Sigmoid colon (tissue), 7 donors: Measurements from ENCODE around the gene POLG2. TPM values are rescaled to one million over a fixed set of nuclear protein-coding genes. Genes with fewer than 3 reads are reported as not detected.

Experiments used
- DNase-seq: peaks from one replicate; pipeline ENCODE4 v3.0.0-alpha.2; 2019
- H3K27ac ChIP-seq, 4 donors: fragments of 200-600 bp; sonication (generic); one replicate each; pipeline ENCODE4 v1.5.1; 2016 to 2019; ENCODE audit warnings: mild to moderate bottlenecking in 1 of 4
- H3K27me3 ChIP-seq, 3 donors: fragments of 200-600 bp; sonication (generic); one replicate each; pipeline ENCODE4 v1.5.1; 2019; ENCODE audit warnings: mild to moderate bottlenecking in 1 of 3
- H3K36me3 ChIP-seq, 4 donors: fragments of 200-600 bp; sonication (generic); one replicate each; pipeline ENCODE4 v1.5.1; 2016 to 2019
- H3K4me1 ChIP-seq, 4 donors: fragments of 200-600 bp; sonication (generic); one replicate each; pipeline ENCODE4 v1.5.1; 2017 to 2019
- H3K4me3 ChIP-seq, 4 donors: fragments of 200-600 bp; sonication (generic); one replicate each; pipeline ENCODE4 v1.5.1; 2017 to 2019; ENCODE audit warnings: mild to moderate bottlenecking in 2 of 4, moderate library complexity in 1 of 4
- H3K9me3 ChIP-seq, 4 donors: fragments of 200-600 bp in 3 of 4; sonication (generic) in 3 of 4; one replicate each; pipeline versions ENCODE4 v1.5.1 to v1.6.1; 2013 to 2019
- EP300 ChIP-seq, 4 donors: sonication (generic); formaldehyde crosslinking; IDR thresholded peaks; one replicate each; pipeline ENCODE4 v1.6.1; 2017; ENCODE audit warnings: antibody characterized with exemption in 4 of 4
- POLR2A ChIP-seq, 2 donors: fragments of 450-650 bp; IDR thresholded peaks; one replicate each; pipeline ENCODE4 v1.6.1; 2016; ENCODE audit warnings: antibody characterized with exemption in 2 of 2, mild to moderate bottlenecking in 2 of 2, moderate library complexity in 2 of 2
- POLR2AphosphoS5 ChIP-seq, 4 donors: sonication (generic); formaldehyde crosslinking; IDR thresholded peaks; one replicate each; pipeline ENCODE4 v1.6.1; 2017; ENCODE audit warnings: antibody characterized with exemption in 4 of 4
- WGBS, 2 donors: extraction: QIAGEN DNeasy Blood & Tissue Kit; methylation state at CpG; one replicate each; pipeline ENCODE4 v1.1.7; 2013; 5-methylcytosine and 5-hydroxymethylcytosine counted together
- intact Hi-C: fragments of 100-400 bp; cut with DNase I; formaldehyde crosslinking; loops from one replicate; pipeline ENCODE4 v1.15.1; 2023
- polyA plus RNA-seq, 3 donors: library from polyadenylated mRNA; stranded (reverse); fragments of 200-250 nt; gene quantifications; one replicate each; pipeline ENCODE4 v1.2.3, GENCODE V29; 2013
- total RNA-seq, 4 donors: library from RNA; depleted of rRNA; stranded (reverse); fragments of >200 nt; gene quantifications; one replicate each; pipeline ENCODE4 v1.1.0, GENCODE V29; 2016
- TF ChIP-seq, protein P1 (sequence below), 4 experiments: fragments of 450-650 bp in 3 of 4; fragments of 200-600 bp in 1 of 4; IDR thresholded peaks; one replicate each; pipeline ENCODE4 v1.5.1; 2016 to 2019; ENCODE audit warnings: antibody characterized with exemption in 4 of 4, mild to moderate bottlenecking in 3 of 4, moderate library complexity in 2 of 4
- donor health status: healthy with polysubstance abuse.
- donor health status: Bipolar disorder and iron deficiency.
- donor health status: healthy.

Gene POLG2
- total and polyA plus RNA-seq, 7 donors, result 3.9 to 16.1 (median 8.2) TPM

DNA sequence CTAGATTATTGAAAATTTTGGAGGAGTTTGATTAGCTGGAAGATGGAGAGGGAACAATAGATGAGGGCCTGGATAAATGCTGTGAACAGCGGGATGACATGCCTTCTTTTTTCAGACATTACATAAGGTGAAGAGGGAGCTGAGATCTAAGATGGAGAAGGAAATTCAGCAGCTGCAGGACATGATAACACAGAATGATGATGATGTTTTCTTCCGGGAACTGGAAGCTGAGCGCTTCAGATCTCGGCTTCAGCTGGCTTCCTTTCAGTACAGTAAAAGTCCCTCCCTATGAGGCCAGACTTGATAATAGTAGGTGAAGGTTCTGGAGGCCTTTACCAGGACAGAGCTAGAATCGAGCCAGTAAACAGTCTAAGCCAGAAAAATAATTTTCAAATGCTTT lies 40.6 kb upstream of the POLG2 start:
- intact Hi-C loops, result no loop called here
- no peak for TF ChIP-seq POLR2AphosphoS5 (IDR thresholded peaks at IDR 0.05)
- TF ChIP-seq, protein P1, sequence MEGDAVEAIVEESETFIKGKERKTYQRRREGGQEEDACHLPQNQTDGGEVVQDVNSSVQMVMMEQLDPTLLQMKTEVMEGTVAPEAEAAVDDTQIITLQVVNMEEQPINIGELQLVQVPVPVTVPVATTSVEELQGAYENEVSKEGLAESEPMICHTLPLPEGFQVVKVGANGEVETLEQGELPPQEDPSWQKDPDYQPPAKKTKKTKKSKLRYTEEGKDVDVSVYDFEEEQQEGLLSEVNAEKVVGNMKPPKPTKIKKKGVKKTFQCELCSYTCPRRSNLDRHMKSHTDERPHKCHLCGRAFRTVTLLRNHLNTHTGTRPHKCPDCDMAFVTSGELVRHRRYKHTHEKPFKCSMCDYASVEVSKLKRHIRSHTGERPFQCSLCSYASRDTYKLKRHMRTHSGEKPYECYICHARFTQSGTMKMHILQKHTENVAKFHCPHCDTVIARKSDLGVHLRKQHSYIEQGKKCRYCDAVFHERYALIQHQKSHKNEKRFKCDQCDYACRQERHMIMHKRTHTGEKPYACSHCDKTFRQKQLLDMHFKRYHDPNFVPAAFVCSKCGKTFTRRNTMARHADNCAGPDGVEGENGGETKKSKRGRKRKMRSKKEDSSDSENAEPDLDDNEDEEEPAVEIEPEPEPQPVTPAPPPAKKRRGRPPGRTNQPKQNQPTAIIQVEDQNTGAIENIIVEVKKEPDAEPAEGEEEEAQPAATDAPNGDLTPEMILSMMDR (IDR thresholded peaks at IDR 0.05), result no peak
- TF ChIP-seq POLR2A (IDR thresholded peaks at IDR 0.05), result no peak
- no peak for TF ChIP-seq EP300 (IDR thresholded peaks at IDR 0.05)
- no peaks in the 10 kb centered on the region for H3K4me1 ChIP-seq
- no peak overlapping the region for H3K4me3 ChIP-seq
- H3K9me3 ChIP-seq, result no peaks in the 10 kb centered on the region
- H3K36me3 ChIP-seq, result peaks cover 0 to 91% (median 37%) of the 10 kb centered on the region in 4 donors
- H3K27ac ChIP-seq, result no peak overlapping the region
- DNase-seq, result no peak
- no peaks in the 10 kb centered on the region for H3K27me3 ChIP-seq
- WGBS, 2 donors, result 86 to 88% methylated on average over 5 of the region's 5 CpGs

DNA sequence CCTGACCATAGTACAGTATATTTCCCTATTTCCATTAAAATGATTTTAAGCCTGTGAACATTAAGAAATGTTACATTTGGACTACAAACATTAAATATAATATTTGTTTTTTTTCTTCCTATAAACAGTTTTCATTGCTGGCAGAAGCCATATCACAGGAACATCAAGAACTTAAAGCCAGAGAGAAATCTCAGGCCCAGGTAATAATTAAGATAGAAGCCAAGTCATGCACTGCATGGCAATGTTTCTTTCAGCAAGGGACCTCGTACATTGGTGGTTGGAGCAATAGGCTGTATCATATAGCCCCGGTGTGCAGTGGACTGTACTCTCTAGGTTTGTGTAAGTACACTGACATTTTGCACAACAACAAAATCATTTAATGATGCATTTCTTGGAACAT lies 40.1 kb upstream of the POLG2 start:
- Histone ChIP-seq H3K27me3 (no peaks in the 10 kb centered on the region), H3K36me3 (peaks cover 0 to 91% (median 43%) of the 10 kb centered on the region in 4 donors), H3K9me3 (no peaks in the 10 kb centered on the region), H3K4me3 (no peak overlapping the region), H3K27ac (no peak overlapping the region), H3K4me1 (no peaks in the 10 kb centered on the region)
- 86 to 93% methylated on average over 2 of the region's 2 CpGs for WGBS, 2 donors
- intact Hi-C loops, result no loop called here
- TF ChIP-seq POLR2AphosphoS5 (IDR thresholded peaks at IDR 0.05) (peak in 1 of 4 donors; percentile 6), EP300 (IDR thresholded peaks at IDR 0.05) (no peak)
- DNase-seq, result no peak

DNA sequence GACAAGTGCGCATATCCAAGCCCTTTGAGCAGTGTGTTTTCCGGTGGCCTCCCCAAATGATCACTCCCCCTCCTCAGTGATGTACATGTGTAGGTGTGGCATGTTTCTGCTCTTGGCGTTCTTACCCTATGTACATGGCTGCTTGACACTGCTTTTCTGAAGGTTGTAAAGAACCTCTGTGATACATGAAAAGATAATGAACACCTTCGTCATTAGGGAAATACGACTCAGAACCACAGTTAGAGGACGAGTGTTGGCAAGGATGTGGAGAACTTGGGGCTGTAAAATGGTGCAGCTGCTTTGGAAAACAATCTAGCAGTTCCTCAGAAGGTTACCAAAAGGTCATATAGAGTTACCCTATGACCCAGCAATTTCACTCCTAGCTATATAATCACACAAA lies 38.5 kb upstream of the POLG2 start:
- H3K27ac ChIP-seq, result no peak overlapping the region
- intact Hi-C loops, result no loop called here
- no peaks in the 10 kb centered on the region for H3K27me3 ChIP-seq
- DNase-seq, result no peak
- H3K4me3 ChIP-seq, result no peak overlapping the region
- H3K4me1 ChIP-seq, result no peaks in the 10 kb centered on the region
- no peaks in the 10 kb centered on the region for H3K9me3 ChIP-seq
- TF ChIP-seq EP300 (IDR thresholded peaks at IDR 0.05) (no peak), POLR2AphosphoS5 (IDR thresholded peaks at IDR 0.05) (no peak), POLR2A (IDR thresholded peaks at IDR 0.05) (no peak)
- TF ChIP-seq, protein P1 (IDR thresholded peaks at IDR 0.05), result no peak
- 69 to 81% methylated on average over 6 of the region's 6 CpGs for WGBS, 2 donors
- peaks cover 0 to 100% (median 58%) of the 10 kb centered on the region in 4 donors for H3K36me3 ChIP-seq

DNA sequence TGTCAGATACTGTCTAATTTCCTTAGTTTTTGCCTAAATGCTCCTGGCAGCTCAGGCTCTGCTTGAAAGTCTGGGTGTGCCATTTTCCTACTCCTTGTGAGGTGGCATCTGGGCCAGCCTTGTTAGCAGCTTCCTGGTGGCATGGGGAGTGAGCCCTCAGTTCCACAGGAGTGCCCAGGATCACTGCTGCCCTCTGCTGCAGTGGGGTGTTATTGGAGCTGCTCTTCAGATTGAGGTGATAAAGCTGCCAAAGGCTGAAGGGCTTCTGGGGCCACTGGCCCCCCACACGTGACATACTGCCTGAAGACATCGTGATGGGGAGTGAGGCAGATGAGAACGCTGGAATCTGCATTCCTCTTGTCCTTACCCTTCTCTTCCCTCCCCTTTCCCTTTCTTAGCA lies 37.3 kb upstream of the POLG2 start:
- H3K9me3 ChIP-seq, result no peaks in the 10 kb centered on the region
- no peak overlapping the region for H3K4me3 ChIP-seq
- peaks cover 9 to 100% (median 67%) of the 10 kb centered on the region in 4 donors for H3K36me3 ChIP-seq
- H3K4me1 ChIP-seq, result no peaks in the 10 kb centered on the region
- intact Hi-C loops, result no loop called here
- H3K27ac ChIP-seq, result no peak overlapping the region
- DNase-seq, result no peak
- 89% methylated on average over 3 of the region's 3 CpGs for WGBS, 2 donors
- H3K27me3 ChIP-seq, result no peaks in the 10 kb centered on the region
- TF ChIP-seq, protein P1 (IDR thresholded peaks at IDR 0.05), result no peak
- no peak for TF ChIP-seq POLR2AphosphoS5 (IDR thresholded peaks at IDR 0.05)
- no peak for TF ChIP-seq EP300 (IDR thresholded peaks at IDR 0.05)
- TF ChIP-seq POLR2A (IDR thresholded peaks at IDR 0.05), result no peak

DNA sequence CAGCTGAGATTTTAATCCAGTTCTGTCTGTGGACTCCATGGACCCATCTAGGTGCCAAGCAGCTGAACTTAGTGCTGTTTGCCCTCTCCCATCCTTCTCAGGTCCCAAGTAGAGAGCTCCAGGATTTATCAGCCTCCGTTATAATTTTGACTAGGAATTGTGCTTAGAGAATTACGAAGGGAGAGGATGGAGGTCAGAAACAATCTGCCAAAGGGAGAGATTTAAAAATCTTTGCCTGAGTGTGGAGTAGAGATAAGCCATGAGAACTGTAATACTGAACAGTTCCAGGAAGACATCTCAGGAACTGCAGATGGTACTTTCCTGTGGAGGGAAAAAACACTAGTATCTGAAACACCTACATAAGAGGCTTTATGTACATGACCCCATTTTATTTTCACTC lies 36.9 kb upstream of the POLG2 start:
- WGBS, 2 donors, result 93 to 94% methylated on average over 2 of the region's 2 CpGs
- TF ChIP-seq EP300 (IDR thresholded peaks at IDR 0.05), result no peak
- TF ChIP-seq POLR2A (IDR thresholded peaks at IDR 0.05), result no peak
- TF ChIP-seq, protein P1 (IDR thresholded peaks at IDR 0.05), result no peak
- H3K4me1 ChIP-seq, result no peaks in the 10 kb centered on the region
- no peak overlapping the region for H3K4me3 ChIP-seq
- intact Hi-C loops, result no loop called here
- H3K36me3 ChIP-seq, result peaks cover 12 to 100% (median 71%) of the 10 kb centered on the region in 4 donors
- DNase-seq, result no peak
- H3K27me3 ChIP-seq, result no peaks in the 10 kb centered on the region
- H3K27ac ChIP-seq, result no peak overlapping the region
- H3K9me3 ChIP-seq, result no peaks in the 10 kb centered on the region
